ENCODE data around the gene SH3GL2.

SH3GL2 gene

DNA sequence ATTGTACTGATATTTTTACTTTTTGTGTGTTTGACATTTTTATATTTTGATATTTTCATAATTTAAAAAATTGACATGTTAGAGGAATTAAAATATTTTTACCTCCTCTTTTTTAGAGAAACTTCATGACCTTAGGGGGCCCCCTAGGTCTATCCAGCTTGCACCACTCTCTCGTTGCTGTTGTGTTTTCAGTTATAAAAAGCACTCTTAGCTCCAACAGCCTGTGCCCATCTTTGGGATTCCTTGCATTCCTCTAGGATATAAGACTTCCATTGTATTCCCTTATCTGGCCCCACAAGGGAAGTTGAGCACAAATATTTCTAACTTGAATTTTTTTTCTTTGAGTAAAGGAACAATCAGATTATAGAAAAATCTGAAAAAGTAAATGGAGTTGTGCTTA lies 245.3 kb downstream of the SH3GL2 start:
- DNase-seq, result no peak

- DNase-seq, result no peak
These were observed 245.9 kb downstream of the SH3GL2 start for GRCh38 chr9:17824616-17825264.

GRCh38 chr9:17825265-17825659 lies 246.4 kb downstream of the SH3GL2 start:
- no peak for DNase-seq

DNA sequence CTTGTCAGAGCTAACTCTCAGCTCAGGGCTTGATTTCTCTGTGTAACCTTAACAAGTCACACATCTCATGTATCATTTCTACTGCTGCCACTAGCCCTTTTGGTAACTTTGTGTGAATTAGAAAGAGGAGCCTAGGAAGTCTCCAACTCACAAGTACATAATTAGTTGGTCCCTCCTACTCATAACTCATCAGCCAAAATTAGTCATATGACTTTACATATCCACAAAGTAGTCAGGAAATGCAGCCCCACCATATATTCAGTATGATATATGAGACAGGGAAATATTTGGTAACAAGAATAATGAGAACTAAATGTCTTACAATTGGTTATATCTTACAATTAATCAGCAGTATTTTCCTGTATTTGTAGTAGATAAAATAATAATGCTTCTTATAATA lies 250.2 kb downstream of the SH3GL2 start:
- no peak for DNase-seq

DNA sequence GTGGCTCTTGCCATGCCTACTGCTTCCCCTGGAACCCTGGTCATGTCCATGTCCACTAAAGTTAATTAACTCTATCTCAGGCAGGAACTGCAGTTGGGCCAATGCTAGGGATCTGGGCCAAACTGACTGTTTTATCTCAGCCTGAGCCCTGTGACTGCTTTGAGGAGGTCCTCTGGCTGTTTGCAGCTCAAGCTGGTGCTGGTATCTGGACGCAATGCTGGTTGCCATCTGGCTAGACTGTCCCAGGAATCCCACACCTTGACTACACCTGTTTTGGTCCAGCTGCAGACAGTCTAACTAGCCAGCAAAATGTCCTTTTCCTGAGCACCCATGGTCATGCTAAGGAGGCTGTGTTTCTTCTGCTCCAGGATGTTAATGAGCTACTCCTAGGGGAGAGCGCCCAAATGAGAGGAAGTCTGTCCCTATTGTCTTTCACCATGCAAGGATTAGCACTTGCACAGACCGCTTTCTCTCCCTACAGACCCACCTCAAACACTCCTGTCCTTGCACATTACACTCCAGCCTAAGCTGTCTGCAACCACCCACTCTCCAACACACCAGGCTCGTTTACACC lies 251.0 kb downstream of the SH3GL2 start:
- DNase-seq, result no peak

DNA sequence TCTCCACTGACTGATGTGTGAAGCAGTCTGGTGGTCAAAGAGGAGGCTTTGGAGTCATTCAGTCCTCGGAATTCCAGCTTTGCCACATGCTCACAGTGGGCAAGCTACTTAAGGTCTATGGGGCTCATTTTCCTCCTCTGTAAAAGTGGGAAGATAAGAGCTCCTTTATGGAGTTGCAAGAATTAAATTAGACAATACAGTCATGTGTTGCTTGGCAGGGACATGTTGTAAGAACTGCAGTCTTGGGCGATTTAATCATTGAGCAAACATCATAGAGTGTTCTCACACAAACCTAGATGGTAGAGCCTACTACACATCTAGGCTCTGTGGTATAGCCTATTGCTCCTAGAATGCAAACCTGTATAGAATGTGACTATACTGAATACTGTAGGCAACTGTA lies 253.9 kb downstream of the SH3GL2 start:
- no peak for DNase-seq

DNA sequence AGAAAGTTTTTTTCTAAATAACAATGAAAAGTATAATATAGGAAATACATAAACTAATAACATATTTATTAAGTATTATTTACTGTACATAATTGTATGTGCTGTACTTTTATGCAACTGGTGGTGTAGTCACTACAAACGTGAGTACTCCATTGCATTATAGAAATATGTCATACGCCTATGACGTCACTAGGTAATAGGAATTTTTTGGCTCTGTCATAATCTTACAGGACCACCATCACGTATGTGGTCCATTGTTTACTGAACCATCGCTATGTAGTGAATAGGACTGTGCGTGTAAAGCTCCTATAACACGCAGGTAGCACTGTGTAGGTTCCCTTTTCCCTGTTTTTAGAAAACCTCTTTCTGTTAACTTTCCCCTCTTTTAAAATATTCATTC lies 255.0 kb downstream of the SH3GL2 start:
- no peak for DNase-seq

GRCh38 chr9:17837965-17838364 lies 259.1 kb downstream of the SH3GL2 start:
- no peak for DNase-seq

GRCh38 chr9:17839776-17840175 lies 260.9 kb downstream of the SH3GL2 start:
- DNase-seq, result no peak

DNA sequence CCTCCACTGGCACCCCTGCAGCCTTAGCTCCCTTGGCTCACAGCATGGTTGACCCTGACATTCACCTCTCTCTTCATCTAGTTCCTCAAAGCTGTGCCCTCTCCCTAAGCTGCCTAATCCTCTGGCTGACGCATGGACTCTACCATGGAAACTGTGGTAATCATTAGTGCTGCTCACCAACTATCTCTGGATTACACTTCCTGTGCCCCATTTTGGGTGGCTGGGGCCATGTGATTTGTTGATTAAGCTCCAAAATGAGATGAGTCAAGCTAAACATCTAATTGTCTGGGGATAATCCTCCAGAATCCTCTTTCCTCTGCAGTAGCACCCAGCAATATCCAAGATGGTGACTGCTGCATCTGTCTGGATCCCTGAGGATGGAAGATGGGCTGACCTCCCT lies 264.4 kb downstream of the SH3GL2 start:
- no peak for DNase-seq

All from DMS79 (cell line).